ENCODE results near the gene ADSS2.

DNA sequence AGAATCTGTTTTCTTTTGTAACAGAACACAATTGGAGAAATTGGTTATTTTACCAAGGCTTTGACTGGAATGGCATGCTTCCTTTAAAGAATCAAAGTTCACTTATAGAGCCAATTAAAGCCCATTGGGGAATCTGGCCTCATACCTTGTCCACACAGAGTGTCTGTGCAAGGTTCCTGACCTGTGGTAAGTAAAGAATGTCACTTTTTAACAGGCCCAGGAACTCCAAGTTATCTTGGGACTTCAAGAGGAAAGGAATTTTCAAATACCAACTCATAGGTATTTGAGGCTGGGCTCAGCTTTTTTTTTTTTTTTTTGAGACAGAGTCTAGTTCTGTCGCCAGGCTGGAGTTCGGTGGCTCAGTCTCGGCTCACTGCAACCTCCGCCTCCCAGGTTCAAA is 7.1 kb upstream of the ADSS2 start:
- TF ChIP-seq, protein P1, sequence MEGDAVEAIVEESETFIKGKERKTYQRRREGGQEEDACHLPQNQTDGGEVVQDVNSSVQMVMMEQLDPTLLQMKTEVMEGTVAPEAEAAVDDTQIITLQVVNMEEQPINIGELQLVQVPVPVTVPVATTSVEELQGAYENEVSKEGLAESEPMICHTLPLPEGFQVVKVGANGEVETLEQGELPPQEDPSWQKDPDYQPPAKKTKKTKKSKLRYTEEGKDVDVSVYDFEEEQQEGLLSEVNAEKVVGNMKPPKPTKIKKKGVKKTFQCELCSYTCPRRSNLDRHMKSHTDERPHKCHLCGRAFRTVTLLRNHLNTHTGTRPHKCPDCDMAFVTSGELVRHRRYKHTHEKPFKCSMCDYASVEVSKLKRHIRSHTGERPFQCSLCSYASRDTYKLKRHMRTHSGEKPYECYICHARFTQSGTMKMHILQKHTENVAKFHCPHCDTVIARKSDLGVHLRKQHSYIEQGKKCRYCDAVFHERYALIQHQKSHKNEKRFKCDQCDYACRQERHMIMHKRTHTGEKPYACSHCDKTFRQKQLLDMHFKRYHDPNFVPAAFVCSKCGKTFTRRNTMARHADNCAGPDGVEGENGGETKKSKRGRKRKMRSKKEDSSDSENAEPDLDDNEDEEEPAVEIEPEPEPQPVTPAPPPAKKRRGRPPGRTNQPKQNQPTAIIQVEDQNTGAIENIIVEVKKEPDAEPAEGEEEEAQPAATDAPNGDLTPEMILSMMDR (IDR thresholded peaks at IDR 0.05; ENCODE audit: extremely low read depth in 1 of 2, insufficient read depth in 1 of 2, low read depth in 1 of 2, low read length in 2 of 2) = no peak
- no peak for TF ChIP-seq EZH2 (IDR thresholded peaks at IDR 0.05; ENCODE audit: borderline replicate concordance, low read depth, low read length, severe bottlenecking)
- no peak for TF ChIP-seq POLR2AphosphoS5 (IDR thresholded peaks at IDR 0.05; ENCODE audit: insufficient read depth, low read depth, low read length)
- TF ChIP-seq POLR2A (IDR thresholded peaks at IDR 0.05; ENCODE audit: low read depth, low read length) = no peak
